MM.1S (cell line): Measurements from ENCODE around the gene IQCM.
"Not testable (repeated sequence)": the region's sequence is repeated elsewhere in the genome, so short reads cannot be mapped to it uniquely, and the experiment has no call there.

Source experiments
- DNase-seq: peaks from one replicate; pipeline ENCODE4 v3.0.0-alpha.2; 2015
- H2AFZ ChIP-seq: fragments of 300-600 bp; sonication (generic); 2 replicates; pipeline ENCODE4 v1.6.0; 2016; ENCODE audit warnings: antibody characterized with exemption, low read length
- H3F3A ChIP-seq: fragments of 300-600 bp; sonication (generic); 2 replicates; pipeline ENCODE4 v1.6.1; 2016; ENCODE audit warnings: mild to moderate bottlenecking, antibody characterized with exemption, low read length, moderate library complexity, mixed read lengths; ENCODE audit not compliant: insufficient read depth
- H3K27ac ChIP-seq: fragments of 300-600 bp; sonication (generic); 2 replicates; pipeline ENCODE4 v1.5.1; 2016; ENCODE audit warnings: mild to moderate bottlenecking, low read length
- H3K27me3 ChIP-seq: fragments of 300-600 bp; sonication (generic); replicated peaks from 2 replicates; pipeline ENCODE4 v1.6.0; 2016; ENCODE audit warnings: low read length; ENCODE audit not compliant: insufficient read depth
- H3K36me3 ChIP-seq: fragments of 300-600 bp; sonication (generic); replicated peaks from 2 replicates; pipeline ENCODE4 v1.6.1; 2016; ENCODE audit warnings: mild to moderate bottlenecking, low read length, mixed read lengths; ENCODE audit not compliant: insufficient read depth
- H3K4me1 ChIP-seq: fragments of 300-600 bp; sonication (generic); 2 replicates; pipeline ENCODE4 v1.6.1; 2016; ENCODE audit warnings: low read length, mixed read lengths
- H3K4me2 ChIP-seq: fragments of 300-600 bp; sonication (generic); 2 replicates; pipeline ENCODE4 v1.6.0; 2016; ENCODE audit warnings: low read depth, low read length
- H3K4me3 ChIP-seq: fragments of 300-600 bp; sonication (generic); 2 replicates; pipeline ENCODE4 v1.5.1; 2016; ENCODE audit warnings: low read length, mixed read lengths
- H3K79me2 ChIP-seq: fragments of 300-600 bp; sonication (generic); 2 replicates; pipeline ENCODE4 v1.6.1; 2016; ENCODE audit warnings: mixed run types, low read length, mixed read lengths
- H3K9ac ChIP-seq: fragments of 300-600 bp; sonication (generic); 2 replicates; pipeline ENCODE4 v1.6.1; 2016; ENCODE audit warnings: low read length, mixed read lengths
- H3K9me2 ChIP-seq: fragments of 300-600 bp; sonication (generic); replicated peaks from 2 replicates; pipeline ENCODE4 v1.6.1; 2016; ENCODE audit warnings: mild to moderate bottlenecking, low read length, mixed read lengths; ENCODE audit not compliant: insufficient read depth
- H3K9me3 ChIP-seq: fragments of 300-600 bp; sonication (generic); replicated peaks from 2 replicates; pipeline ENCODE4 v1.6.1; 2016; ENCODE audit warnings: mild to moderate bottlenecking, low read length, mixed read lengths; ENCODE audit not compliant: insufficient read depth
- H4K20me1 ChIP-seq: fragments of 300-600 bp; sonication (generic); 2 replicates; pipeline ENCODE4 v1.6.1; 2016; ENCODE audit warnings: mild to moderate bottlenecking, low read length, moderate library complexity, mixed read lengths; ENCODE audit not compliant: insufficient read depth
- EZH2 ChIP-seq: fragments of 300-600 bp; sonication (generic); optimal IDR thresholded peaks from 2 replicates; pipeline ENCODE3; 2017; ENCODE audit warnings: low read depth, mild to moderate bottlenecking, antibody characterized with exemption, low read length, mixed read lengths
- EZH2phosphoT487 ChIP-seq: fragments of 300-600 bp; sonication (generic); IDR thresholded peaks from 2 replicates; pipeline ENCODE4 v1.6.1; 2018; ENCODE audit warnings: antibody characterized with exemption, low read length
- TF ChIP-seq, protein P1 (sequence below): fragments of 300-600 bp; sonication (generic); IDR thresholded peaks from 2 replicates; pipeline ENCODE4 v1.5.1; 2016; ENCODE audit warnings: antibody characterized with exemption, low read length, mixed read lengths

The IQCM gene

GRCh38 chr4:149343614-149344013, 472.0 kb downstream of the IQCM start:
- Histone ChIP-seq H3K4me1 (no peaks in the 10 kb centered on the region), H4K20me1 (no peaks in the 10 kb centered on the region), H3K9ac (no peak overlapping the region), H3K4me3 (no peak overlapping the region), H3K36me3 (no peaks in the 10 kb centered on the region), H3F3A (no peaks in the 10 kb centered on the region), H3K27ac (no peak overlapping the region), H3K4me2 (no peak overlapping the region), H3K27me3 (no peaks in the 10 kb centered on the region), H2AFZ (no peak overlapping the region), H3K9me2 (no peaks in the 10 kb centered on the region), H3K79me2 (no peaks in the 10 kb centered on the region), H3K9me3 (no peaks in the 10 kb centered on the region)
- TF ChIP-seq, protein P1, sequence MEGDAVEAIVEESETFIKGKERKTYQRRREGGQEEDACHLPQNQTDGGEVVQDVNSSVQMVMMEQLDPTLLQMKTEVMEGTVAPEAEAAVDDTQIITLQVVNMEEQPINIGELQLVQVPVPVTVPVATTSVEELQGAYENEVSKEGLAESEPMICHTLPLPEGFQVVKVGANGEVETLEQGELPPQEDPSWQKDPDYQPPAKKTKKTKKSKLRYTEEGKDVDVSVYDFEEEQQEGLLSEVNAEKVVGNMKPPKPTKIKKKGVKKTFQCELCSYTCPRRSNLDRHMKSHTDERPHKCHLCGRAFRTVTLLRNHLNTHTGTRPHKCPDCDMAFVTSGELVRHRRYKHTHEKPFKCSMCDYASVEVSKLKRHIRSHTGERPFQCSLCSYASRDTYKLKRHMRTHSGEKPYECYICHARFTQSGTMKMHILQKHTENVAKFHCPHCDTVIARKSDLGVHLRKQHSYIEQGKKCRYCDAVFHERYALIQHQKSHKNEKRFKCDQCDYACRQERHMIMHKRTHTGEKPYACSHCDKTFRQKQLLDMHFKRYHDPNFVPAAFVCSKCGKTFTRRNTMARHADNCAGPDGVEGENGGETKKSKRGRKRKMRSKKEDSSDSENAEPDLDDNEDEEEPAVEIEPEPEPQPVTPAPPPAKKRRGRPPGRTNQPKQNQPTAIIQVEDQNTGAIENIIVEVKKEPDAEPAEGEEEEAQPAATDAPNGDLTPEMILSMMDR = no peak
- TF ChIP-seq EZH2phosphoT487 (no peak), EZH2 (no peak)
- no peak for DNase-seq

- not testable (repeated sequence) for H3K4me2 ChIP-seq, H3K79me2 ChIP-seq, H3K9ac ChIP-seq
Measured at GRCh38 chr4:149341117-149341516, 474.5 kb downstream of the IQCM start.

GRCh38 chr4:149328161-149328560, 487.5 kb downstream of the IQCM start:
- TF ChIP-seq EZH2phosphoT487 (no peak), EZH2 (no peak)
- TF ChIP-seq, protein P1 = no peak
- Histone ChIP-seq H3K79me2 (no peaks in the 10 kb centered on the region), H3K4me3 (no peak overlapping the region), H3K4me1 (no peaks in the 10 kb centered on the region), H3K27me3 (no peaks in the 10 kb centered on the region), H3K36me3 (no peaks in the 10 kb centered on the region), H2AFZ (no peak overlapping the region), H3K4me2 (no peak overlapping the region), H3K9me2 (no peaks in the 10 kb centered on the region), H3F3A (no peaks in the 10 kb centered on the region), H3K9me3 (no peaks in the 10 kb centered on the region), H3K9ac (no peak overlapping the region), H4K20me1 (no peaks in the 10 kb centered on the region), H3K27ac (no peak overlapping the region)
- no peak for DNase-seq

More at GRCh38 chr4:149341117-149341516, 474.5 kb downstream of the IQCM start:
- not testable (repeated sequence) for H3K4me1 ChIP-seq, H3K27ac ChIP-seq, H4K20me1 ChIP-seq, H3K9me3 ChIP-seq, H3K9me2 ChIP-seq, H3K27me3 ChIP-seq, H3K4me3 ChIP-seq, H3F3A ChIP-seq, H3K36me3 ChIP-seq
- DNase-seq = peak; percentile 35
- H2AFZ ChIP-seq = 0 out of 2 replicates have a peak overlapping the region, but pooled peaks have one; percentile 35

DNA sequence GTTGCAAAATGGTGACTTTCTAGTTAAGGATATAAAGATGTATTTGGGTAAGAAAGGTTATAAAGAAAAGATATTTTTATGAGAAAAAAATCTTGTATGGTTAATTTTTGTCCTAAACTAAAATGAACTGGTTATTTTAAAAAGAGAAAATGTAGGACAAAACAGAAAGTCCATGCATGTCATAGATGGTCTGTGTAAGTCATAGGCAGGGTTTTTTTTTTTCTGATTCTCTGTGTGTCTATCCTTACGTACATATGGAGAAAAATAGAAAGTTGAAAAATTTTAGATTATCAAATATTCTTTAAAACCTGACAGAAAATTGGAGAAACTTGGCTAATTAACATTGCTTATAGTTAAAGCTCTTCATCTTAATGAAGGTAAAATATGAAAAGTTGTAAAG, 493.4 kb downstream of the IQCM start:
- Histone ChIP-seq H3K9me2 (no peaks in the 10 kb centered on the region), H3K27me3 (no peaks in the 10 kb centered on the region)
- TF ChIP-seq EZH2 (no peak), EZH2phosphoT487 (no peak)
- TF ChIP-seq, protein P1 = no peak

More for the DNA sequence above, 493.4 kb downstream of the IQCM start:
- Histone ChIP-seq H2AFZ (no peak overlapping the region), H3K36me3 (no peaks in the 10 kb centered on the region), H3K4me2 (no peak overlapping the region), H4K20me1 (no peaks in the 10 kb centered on the region), H3K9me3 (no peaks in the 10 kb centered on the region), H3F3A (no peaks in the 10 kb centered on the region), H3K27ac (no peak overlapping the region), H3K9ac (no peak overlapping the region), H3K4me1 (no peaks in the 10 kb centered on the region), H3K4me3 (no peak overlapping the region), H3K79me2 (no peaks in the 10 kb centered on the region)
- DNase-seq = no peak
